Esophagus mucosa (tissue), 1 donor: Measurements from ENCODE around the gene HOXD8. TPM values are rescaled to one million over a fixed set of nuclear protein-coding genes. Genes with fewer than 3 reads are reported as not detected.

Experiments
- ATAC-seq: fragments of 200-7000 bp; cut with Tn5 transposase; one replicate; pipeline ENCODE4 v1.9.1; 2020
- total RNA-seq: library from RNA; stranded (reverse); gene quantifications from one replicate; pipeline ENCODE4 v1.2.4, GENCODE V29; 2023
- donor health status: DM: yes; HTN: yes; CAD: no.

HOXD8 gene
- total RNA-seq, 1 donor from 2014 or later: 0.88 TPM

- no peak for ATAC-seq
These were observed 45.6 kb downstream of the HOXD8 start for GRCh38 chr2:176174824-176175708.

GRCh38 chr2:176175709-176176607 is 46.5 kb downstream of the HOXD8 start:
- ATAC-seq: no peak

GRCh38 chr2:176177580-176178037 is 48.1 kb downstream of the HOXD8 start:
- ATAC-seq: no peak

GRCh38 chr2:176178038-176178756 is 48.7 kb downstream of the HOXD8 start:
- peak; percentile 69 for ATAC-seq

GRCh38 chr2:176178757-176179295 is 49.3 kb downstream of the HOXD8 start:
- ATAC-seq: no peak

- ATAC-seq: no peak
These were observed 52.0 kb downstream of the HOXD8 start for GRCh38 chr2:176181551-176181950.

Other genes with a start within 250 kb of the HOXD8 start
- gene LNPK, start 127.4 kb upstream of the HOXD8 start, total RNA-seq: 36.6 TPM
- not detected for gene EVX2, start 45.7 kb upstream of the HOXD8 start, total RNA-seq
- not detected for gene HOXD13, start 37.0 kb upstream of the HOXD8 start, total RNA-seq
- gene HOXD12, start 29.9 kb upstream of the HOXD8 start, total RNA-seq: not detected
- not detected for gene HOXD11, start 22.4 kb upstream of the HOXD8 start, total RNA-seq
- 0.24 TPM for gene HOXD10, start 12.9 kb upstream of the HOXD8 start, total RNA-seq
- gene HOXD9, start 7.0 kb upstream of the HOXD8 start, total RNA-seq: 1.1 TPM
- 0.36 TPM for gene HOXD4, start 21.8 kb downstream of the HOXD8 start, total RNA-seq
- 0.52 TPM for gene HOXD3, start 27.6 kb downstream of the HOXD8 start, total RNA-seq
- 0.16 TPM for gene HOXD1, start 59.0 kb downstream of the HOXD8 start, total RNA-seq
- 25.5 TPM for gene MTX2, start 139.7 kb downstream of the HOXD8 start, total RNA-seq